Upper lobe of right lung (tissue), 1 donor: ENCODE results near the gene STX4. TPM values are rescaled to one million over a fixed set of nuclear protein-coding genes. Genes with fewer than 3 reads are reported as not detected.

Source experiments
- ATAC-seq: fragments of 200-7000 bp; cut with Tn5 transposase; one replicate; pipeline ENCODE4 v1.9.1; 2020; ENCODE audit warnings: mild to moderate bottlenecking, moderate library complexity
- DNase-seq: peaks from one replicate; pipeline ENCODE4 v3.0.0-alpha.2; 2020
- H3K27ac ChIP-seq: fragments of 200-600 bp; one replicate; pipeline ENCODE4 v1.8.0; 2022
- H3K27me3 ChIP-seq: fragments of 200-600 bp; one replicate; pipeline ENCODE4 v1.8.0; 2022; ENCODE audit warnings: mild to moderate bottlenecking
- H3K36me3 ChIP-seq: fragments of 200-600 bp; one replicate; pipeline ENCODE4 v1.8.0; 2022
- H3K4me1 ChIP-seq: fragments of 200-600 bp; one replicate; pipeline ENCODE4 v1.8.0; 2022
- H3K4me3 ChIP-seq: fragments of 200-600 bp; one replicate; pipeline ENCODE4 v1.8.0; 2022; ENCODE audit warnings: mild to moderate bottlenecking
- H3K9me3 ChIP-seq: fragments of 200-600 bp; one replicate; pipeline ENCODE4 v1.8.0; 2022
- CTCF ChIP-seq: fragments of 200-600 bp; IDR thresholded peaks from one replicate; pipeline ENCODE4 v1.8.0; 2022; ENCODE audit warnings: antibody characterized with exemption
- intact Hi-C: fragments of 100-400 bp; cut with DNase I; formaldehyde crosslinking; loops from one replicate; pipeline ENCODE4 v1.11.0; 2022
- total RNA-seq: library from RNA; stranded (reverse); fragmentation: NEBNext Ultra II Directional; extraction: Animal tissue kit (Norgen Biotek cat#: 25700); gene quantifications from one replicate; pipeline ENCODE4 v1.2.1, GENCODE V29; 2021
- donor health status: DM: no; HTN: yes; CAD: no; lungs with severe emphysema.

Gene STX4
- total RNA-seq, 1 donor from 2014 or later: 91.7 TPM

GRCh38 chr16:30986129-30986991 lies 47.0 kb upstream of the STX4 start:
- Histone ChIP-seq H3K9me3 (no peaks in the 10 kb centered on the region), H3K27ac (no peak overlapping the region), H3K36me3 (peaks cover 17% of the 10 kb centered on the region), H3K27me3 (no peaks in the 10 kb centered on the region), H3K4me3 (no peak overlapping the region), H3K4me1 (peaks cover 10% of the 10 kb centered on the region)
- ATAC-seq: no peak
- intact Hi-C loops: loop anchor here (5.0 kb wide), 1 partner anchor 456 kb away; the partner anchor contains the start of gene ZNF843
- DNase-seq: no peak
- no peak for TF ChIP-seq CTCF

GRCh38 chr16:30987581-30988190 lies 45.7 kb upstream of the STX4 start:
- no peak for TF ChIP-seq CTCF
- intact Hi-C loops: loop anchor here (5.0 kb wide), 1 partner anchor 455 kb away; the partner anchor contains the start of gene ZNF843
- ATAC-seq (no peak), DNase-seq (no peak)
- Histone ChIP-seq H3K27me3 (no peaks in the 10 kb centered on the region), H3K4me3 (no peak overlapping the region), H3K36me3 (peaks cover 10% of the 10 kb centered on the region), H3K4me1 (peaks cover 10% of the 10 kb centered on the region), H3K27ac (no peak overlapping the region), H3K9me3 (no peaks in the 10 kb centered on the region)

- intact Hi-C loops: loop anchor here (5.0 kb wide), 1 partner anchor 453 kb away; the partner anchor contains the start of gene ZNF843
- TF ChIP-seq CTCF: no peak
Observed at GRCh38 chr16:30989469-30990047, 43.8 kb upstream of the STX4 start.

GRCh38 chr16:30990105-30990504 lies 43.3 kb upstream of the STX4 start:
- peaks cover 9% of the 10 kb centered on the region for H3K4me1 ChIP-seq
- DNase-seq (no peak), ATAC-seq (no peak)
- no peaks in the 10 kb centered on the region for H3K27me3 ChIP-seq
- H3K9me3 ChIP-seq: no peaks in the 10 kb centered on the region
- H3K36me3 ChIP-seq: no peaks in the 10 kb centered on the region
- intact Hi-C loops: no loop called here
- no peak overlapping the region for H3K4me3 ChIP-seq
- H3K27ac ChIP-seq: no peak overlapping the region
- no peak for TF ChIP-seq CTCF

More at GRCh38 chr16:30989469-30990047, 43.8 kb upstream of the STX4 start:
- DNase-seq (no peak), ATAC-seq (no peak)
- H3K27me3 ChIP-seq: no peaks in the 10 kb centered on the region
- no peak overlapping the region for H3K27ac ChIP-seq
- peaks cover 10% of the 10 kb centered on the region for H3K4me1 ChIP-seq
- H3K36me3 ChIP-seq: peaks cover 2% of the 10 kb centered on the region
- H3K4me3 ChIP-seq: no peak overlapping the region
- no peaks in the 10 kb centered on the region for H3K9me3 ChIP-seq

- H3K27ac ChIP-seq: no peak overlapping the region
- no peaks in the 10 kb centered on the region for H3K9me3 ChIP-seq
- no peak for DNase-seq
- H3K4me3 ChIP-seq: no peak overlapping the region
- H3K27me3 ChIP-seq: no peaks in the 10 kb centered on the region
- H3K36me3 ChIP-seq: no peaks in the 10 kb centered on the region
- no peaks in the 10 kb centered on the region for H3K4me1 ChIP-seq
- intact Hi-C loops: no loop called here
- TF ChIP-seq CTCF: no peak
- ATAC-seq: no peak
Observed at GRCh38 chr16:30991052-30991451, 42.3 kb upstream of the STX4 start.
